ENCODE measurements around the gene SMIM1.
A peak's percentile ranks its signal among the peaks of the same experiment; 100 is the strongest.

The SMIM1 gene

GRCh38 chr1:3821004-3821403 lies 48.5 kb downstream of the SMIM1 start:
- DNase-seq, result no peak
- Mint-ChIP-seq H3K9me3 (no peaks in the 10 kb centered on the region), H3K4me3 (no peak overlapping the region), H3K27ac (peak overlapping the region; percentile 91), H3K4me1 (peaks cover 27% of the 10 kb centered on the region), H3K27me3 (ENCODE audit: low read depth, poor library complexity) (no peaks in the 10 kb centered on the region), H3K36me3 (ENCODE audit: low read depth) (peaks cover 24% of the 10 kb centered on the region)
- no peak for TF ChIP-seq CTCF (IDR thresholded peaks at IDR 0.05)

GRCh38 chr1:3821447-3821846 lies 48.9 kb downstream of the SMIM1 start:
- no peak for TF ChIP-seq CTCF (IDR thresholded peaks at IDR 0.05)
- Mint-ChIP-seq H3K36me3 (ENCODE audit: low read depth) (peaks cover 23% of the 10 kb centered on the region), H3K4me1 (peaks cover 27% of the 10 kb centered on the region), H3K9me3 (no peaks in the 10 kb centered on the region), H3K27ac (peak overlapping the region; percentile 91), H3K27me3 (ENCODE audit: low read depth, poor library complexity) (no peaks in the 10 kb centered on the region), H3K4me3 (no peak overlapping the region)
- no peak for DNase-seq

GRCh38 chr1:3821908-3822307 lies 49.4 kb downstream of the SMIM1 start:
- H3K9me3 Mint-ChIP-seq, result no peaks in the 10 kb centered on the region
- peaks cover 27% of the 10 kb centered on the region for H3K4me1 Mint-ChIP-seq
- H3K27me3 Mint-ChIP-seq (ENCODE audit: low read depth, poor library complexity), result no peaks in the 10 kb centered on the region
- H3K36me3 Mint-ChIP-seq (ENCODE audit: low read depth), result peaks cover 23% of the 10 kb centered on the region
- H3K27ac Mint-ChIP-seq, result peak overlapping the region; percentile 91
- DNase-seq, result no peak
- no peak overlapping the region for H3K4me3 Mint-ChIP-seq
- no peak for TF ChIP-seq CTCF (IDR thresholded peaks at IDR 0.05)

GRCh38 chr1:3822421-3822820 lies 49.9 kb downstream of the SMIM1 start:
- Mint-ChIP-seq H3K27me3 (ENCODE audit: low read depth, poor library complexity) (no peaks in the 10 kb centered on the region), H3K36me3 (ENCODE audit: low read depth) (peaks cover 23% of the 10 kb centered on the region), H3K4me3 (no peak overlapping the region), H3K4me1 (peaks cover 27% of the 10 kb centered on the region), H3K27ac (peak overlapping the region; percentile 91), H3K9me3 (no peaks in the 10 kb centered on the region)
- no peak for DNase-seq
- TF ChIP-seq CTCF (IDR thresholded peaks at IDR 0.05), result no peak

GRCh38 chr1:3824650-3825049 lies 52.1 kb downstream of the SMIM1 start:
- Mint-ChIP-seq H3K27me3 (ENCODE audit: low read depth, poor library complexity) (peaks cover 1% of the 10 kb centered on the region), H3K27ac (peak overlapping the region; percentile 50), H3K36me3 (ENCODE audit: low read depth) (peaks cover 25% of the 10 kb centered on the region), H3K4me3 (no peak overlapping the region), H3K9me3 (no peaks in the 10 kb centered on the region), H3K4me1 (peaks cover 22% of the 10 kb centered on the region)
- DNase-seq, result no peak
- no peak for TF ChIP-seq CTCF (IDR thresholded peaks at IDR 0.05)

GRCh38 chr1:3825356-3825755 lies 52.8 kb downstream of the SMIM1 start:
- Mint-ChIP-seq H3K27me3 (ENCODE audit: low read depth, poor library complexity) (peaks cover 3% of the 10 kb centered on the region), H3K9me3 (no peaks in the 10 kb centered on the region), H3K36me3 (ENCODE audit: low read depth) (peaks cover 24% of the 10 kb centered on the region), H3K4me3 (no peak overlapping the region), H3K27ac (no peak overlapping the region), H3K4me1 (peaks cover 16% of the 10 kb centered on the region)
- DNase-seq, result no peak
- no peak for TF ChIP-seq CTCF (IDR thresholded peaks at IDR 0.05)

Data from nephron progenitor cell (in vitro differentiated cells).